Activated CD8-positive, alpha-beta memory T cell treated with anti-CD3 and anti-CD28 coated beads, Interleukin-2, amount 50 U/mL, for 1 hour (primary cell): ENCODE results near the gene ITGBL1.

Experiments
- DNase-seq: peaks from one replicate; pipeline ENCODE4 v3.0.0-alpha.2; 2020; ENCODE audit errors: extremely low read depth

Gene ITGBL1

DNA sequence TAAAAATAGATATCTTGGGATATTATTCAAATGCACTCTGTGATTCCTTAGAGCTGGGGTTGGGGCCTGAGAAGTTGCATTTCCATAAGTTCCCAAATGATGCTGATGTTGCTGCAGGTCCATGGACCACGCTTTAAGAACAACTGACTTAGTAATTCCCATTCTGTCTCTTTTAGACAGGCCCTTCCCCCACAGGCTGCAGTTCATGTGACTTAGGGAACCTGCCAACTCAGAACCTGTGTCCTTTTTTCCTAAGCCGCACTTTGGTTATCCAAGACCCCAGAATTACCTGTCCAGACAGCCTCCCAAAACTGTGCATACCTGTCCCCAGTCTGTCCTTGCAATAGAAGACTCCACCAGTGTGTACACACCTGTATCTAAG is 1.7 kb upstream of the ITGBL1 start:
- no peak for DNase-seq

DNA sequence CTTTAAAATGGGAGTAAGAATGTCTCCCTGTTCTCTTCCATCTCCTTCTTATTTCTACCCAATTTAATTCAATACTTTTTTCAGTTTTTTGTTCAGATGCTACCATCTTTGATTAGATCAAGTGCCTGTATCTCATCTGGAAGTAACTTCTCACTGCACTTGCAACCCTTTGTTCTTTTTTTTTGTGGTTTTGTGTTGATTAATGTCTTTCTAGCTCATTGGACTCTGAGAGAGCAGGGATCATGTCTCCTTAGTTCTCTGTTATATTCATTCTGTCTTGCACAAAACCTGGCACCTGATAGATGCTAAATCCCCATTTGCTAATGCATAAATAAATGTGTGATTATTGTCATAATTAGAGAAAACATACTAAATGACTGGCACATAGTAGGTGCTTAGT is 834 bp upstream of the ITGBL1 start:
- DNase-seq = no peak

DNA sequence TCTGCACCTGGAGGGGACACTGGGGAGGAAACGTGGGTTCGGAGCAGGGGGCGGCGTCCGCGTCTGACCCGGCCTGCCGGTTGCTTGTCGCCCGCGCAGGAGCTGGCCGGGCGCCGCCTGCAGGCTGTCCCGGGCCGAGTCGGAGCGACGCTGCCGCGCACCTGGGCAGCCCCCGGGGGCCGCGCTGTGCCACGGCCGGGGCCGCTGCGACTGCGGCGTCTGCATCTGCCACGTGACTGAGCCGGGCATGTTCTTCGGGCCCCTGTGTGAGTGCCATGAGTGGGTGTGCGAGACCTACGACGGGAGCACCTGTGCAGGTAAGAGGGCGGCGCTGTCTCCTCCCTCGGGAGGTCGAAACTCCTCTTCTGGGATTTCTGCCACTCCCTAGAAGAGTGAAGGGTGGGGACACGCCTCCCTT is 1.3 kb downstream of the ITGBL1 start:
- DNase-seq = no peak

DNA sequence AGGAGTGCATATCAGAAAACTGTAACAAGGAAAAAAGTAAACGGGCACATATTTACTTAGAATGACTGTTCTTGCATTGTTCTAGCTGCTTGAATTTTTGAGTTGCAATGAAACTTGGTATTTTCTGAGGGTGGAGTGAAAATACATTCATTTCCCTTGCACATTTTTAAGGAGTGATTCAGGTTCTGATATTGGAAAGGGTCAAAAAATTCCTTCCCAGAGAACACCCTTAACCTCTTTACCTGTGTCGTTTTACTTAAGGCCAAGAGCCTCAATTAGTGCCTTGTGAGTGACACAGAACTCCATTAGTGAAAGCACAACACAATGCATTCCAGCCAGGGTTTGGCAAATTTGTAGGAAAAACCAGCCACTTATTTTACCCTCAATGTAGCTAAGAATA is 2.3 kb downstream of the ITGBL1 start:
- no peak for DNase-seq

DNA sequence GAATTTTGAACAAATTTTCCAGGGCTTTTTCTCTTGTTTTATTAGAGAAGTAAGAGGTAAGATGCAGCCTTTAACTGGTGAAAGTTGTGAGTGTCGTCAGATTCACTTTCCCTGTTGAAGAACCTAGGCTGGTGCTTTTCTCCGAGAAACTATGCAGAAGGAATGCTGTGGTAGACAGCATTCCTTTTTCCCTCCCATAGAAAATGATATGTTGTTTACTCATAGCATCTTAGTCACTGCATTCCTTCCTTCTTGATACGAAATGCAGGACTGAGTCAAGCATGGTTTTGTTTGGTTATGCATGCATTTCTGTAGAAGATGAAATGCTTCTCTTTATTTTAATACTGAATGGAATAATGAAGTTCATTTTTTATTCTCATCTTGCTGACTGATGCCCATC is 3.4 kb downstream of the ITGBL1 start:
- no peak for DNase-seq

DNA sequence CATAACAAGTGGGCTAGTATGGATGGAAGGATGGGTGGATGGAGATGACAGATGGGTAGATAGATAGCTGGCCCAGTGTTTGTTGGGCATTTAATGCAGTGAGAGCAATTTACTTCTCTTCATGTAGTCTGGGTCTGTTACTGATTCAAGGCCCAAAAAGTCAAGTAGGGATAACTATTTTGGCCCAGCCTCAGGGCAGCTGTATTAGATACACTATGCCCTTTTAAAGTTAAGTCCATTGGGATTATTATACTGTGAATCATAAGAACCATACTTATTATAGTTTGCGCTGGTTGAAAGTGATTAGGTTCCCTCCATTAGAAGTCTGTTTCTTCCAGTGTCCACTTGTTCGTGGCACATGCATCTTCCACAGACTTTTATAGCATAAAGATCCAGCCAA is 4.7 kb downstream of the ITGBL1 start:
- no peak for DNase-seq

DNA sequence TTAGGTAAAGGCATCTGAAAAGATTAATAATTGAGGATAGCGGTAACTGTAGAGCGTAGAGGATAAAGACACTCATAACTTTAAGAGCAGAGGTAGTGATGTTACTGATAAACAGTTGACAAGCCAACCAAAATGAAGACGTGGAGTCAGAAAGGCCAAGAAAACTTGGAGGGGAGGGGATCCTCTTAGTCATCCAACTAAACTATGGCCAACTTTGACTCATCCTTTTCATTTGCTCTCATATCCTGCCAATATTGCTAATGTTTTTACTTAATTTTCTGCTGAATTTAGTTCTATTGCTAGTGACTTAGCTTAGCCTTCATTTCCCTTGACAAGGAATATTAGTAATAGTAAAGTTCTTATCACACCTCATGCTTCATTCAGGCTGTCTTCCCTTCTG is 13.4 kb downstream of the ITGBL1 start:
- DNase-seq = no peak

DNA sequence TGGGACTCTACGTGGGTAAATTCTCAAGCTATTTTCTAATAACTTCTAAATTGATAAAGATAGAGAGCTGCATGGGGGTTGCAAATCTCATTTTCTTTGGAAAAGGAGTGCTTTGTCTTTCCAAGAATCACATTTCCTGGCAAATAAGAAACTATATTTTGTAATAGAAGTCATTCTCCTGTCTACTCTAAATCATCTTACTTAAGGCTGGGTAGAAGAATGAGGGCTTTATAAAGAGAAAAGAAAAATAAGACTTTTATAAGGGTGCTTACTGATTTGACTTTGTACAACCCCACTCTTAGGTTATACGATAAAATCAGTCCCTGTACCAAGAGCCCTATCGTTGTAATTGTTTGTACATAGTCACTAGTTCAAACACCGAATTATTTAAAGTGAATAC is 14.9 kb downstream of the ITGBL1 start:
- no peak for DNase-seq

DNA sequence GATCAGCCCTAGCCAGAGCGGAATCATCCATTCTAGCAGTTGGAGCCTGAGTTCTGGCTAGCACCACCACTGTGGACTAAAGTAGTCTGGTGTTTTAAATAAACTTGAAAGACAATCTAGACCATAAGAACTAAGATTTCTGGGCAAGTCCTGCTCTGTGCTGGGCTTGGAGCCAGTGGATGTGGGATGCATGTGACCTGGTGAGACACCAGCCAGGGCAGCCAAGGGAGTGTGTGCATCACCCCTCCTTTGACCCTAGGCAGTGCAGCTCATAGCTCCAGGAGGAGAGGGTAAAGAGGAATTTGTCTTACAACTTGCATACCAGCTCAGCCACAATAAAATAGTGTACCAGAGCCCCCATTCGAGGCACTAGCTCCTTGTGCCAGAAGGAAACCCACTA is 21.0 kb downstream of the ITGBL1 start:
- DNase-seq = no peak

DNA sequence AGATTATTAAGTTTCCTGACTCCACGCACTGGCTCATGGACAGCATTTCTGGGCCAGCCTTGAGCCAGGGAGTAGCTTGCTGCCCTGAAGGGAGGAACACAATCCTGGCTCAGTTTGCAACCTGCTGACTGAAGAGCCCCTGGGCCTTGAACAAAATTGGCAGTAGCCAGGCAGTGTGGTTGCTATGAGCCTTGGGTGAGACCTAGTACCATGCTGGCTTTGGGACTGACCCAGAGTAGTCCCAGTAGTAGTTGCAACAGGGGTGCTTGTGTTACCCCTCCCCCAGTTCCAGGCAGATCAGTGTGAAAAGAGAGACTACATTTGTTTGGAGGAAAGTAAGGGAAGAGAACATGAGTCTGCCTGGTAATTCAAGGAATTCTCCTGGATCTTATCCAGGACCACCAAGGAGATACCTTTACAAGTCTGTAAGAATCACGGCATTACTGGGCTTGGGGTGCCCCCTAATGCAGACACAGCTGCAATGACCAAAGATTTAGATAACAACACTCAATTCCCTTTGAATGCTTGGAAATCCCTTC is 22.0 kb downstream of the ITGBL1 start:
- DNase-seq = no peak

DNA sequence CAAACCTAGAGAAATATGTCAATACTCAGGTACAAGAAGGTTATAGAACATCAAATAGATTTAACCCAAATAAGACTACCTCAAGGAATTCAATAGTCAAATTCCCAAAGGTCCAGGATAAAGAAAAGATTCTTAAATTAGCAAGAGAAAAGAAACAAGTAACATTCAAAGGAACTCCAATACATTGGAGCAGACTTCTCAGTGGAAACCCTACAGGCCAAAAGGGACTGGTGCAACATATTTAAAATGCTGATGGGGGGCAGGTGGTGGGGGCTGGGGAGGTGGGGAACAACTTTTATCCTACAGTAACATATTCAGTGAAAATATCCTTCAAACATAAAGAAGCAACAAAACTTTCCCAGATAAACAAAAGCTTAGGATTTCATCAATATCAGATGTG is 23.1 kb downstream of the ITGBL1 start:
- no peak for DNase-seq

DNA sequence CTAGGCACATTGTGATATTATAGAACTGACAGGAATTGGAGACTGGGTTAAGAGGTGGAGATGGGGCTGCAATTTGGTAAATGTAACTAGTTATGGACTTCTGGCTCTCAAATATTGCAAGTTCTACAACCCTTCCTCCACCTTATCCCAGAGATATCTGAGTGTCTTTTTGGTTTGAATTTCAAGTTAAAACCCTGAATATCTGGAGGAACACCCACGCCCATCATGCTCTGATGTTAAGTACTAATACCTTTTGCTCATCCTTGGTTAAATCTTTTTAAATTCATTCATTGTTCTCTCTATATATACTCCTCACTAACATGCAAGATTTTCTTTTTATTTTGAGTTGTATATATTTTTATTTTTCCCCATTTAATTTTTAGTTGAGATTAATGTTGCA is 28.9 kb downstream of the ITGBL1 start:
- no peak for DNase-seq

DNA sequence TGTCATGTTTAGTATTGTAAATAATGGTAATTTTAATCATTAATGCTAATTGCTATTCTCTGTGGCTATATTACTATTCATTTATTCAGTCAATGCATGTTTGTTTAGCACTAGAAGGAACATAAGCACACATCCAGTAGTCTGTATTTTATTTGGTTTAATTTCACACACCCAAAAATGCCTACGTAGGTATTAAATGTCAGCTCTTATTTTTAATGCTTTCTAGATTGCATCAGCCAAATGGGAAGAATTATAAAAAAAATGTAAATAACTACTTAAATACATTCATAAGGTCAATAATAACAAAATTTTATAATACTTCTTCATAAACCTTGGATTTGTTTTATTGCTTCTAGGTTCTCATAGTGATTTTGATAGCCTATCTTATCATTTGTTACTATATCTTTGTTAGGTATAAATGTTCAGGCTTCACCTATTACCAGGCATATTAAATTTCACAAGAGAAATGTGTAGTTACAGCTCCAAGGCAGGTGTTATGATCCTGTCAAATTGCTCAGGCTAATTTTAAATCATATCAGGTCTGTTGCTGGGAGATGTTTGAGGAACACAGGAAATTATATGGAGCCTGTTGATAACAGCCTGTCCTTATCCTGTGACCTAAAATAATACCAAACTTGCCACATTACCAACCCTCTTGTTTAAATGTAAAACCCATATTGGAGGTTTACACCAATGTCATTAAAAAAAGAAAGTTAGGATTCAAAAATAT is 34.4 kb downstream of the ITGBL1 start:
- no peak for DNase-seq

DNA sequence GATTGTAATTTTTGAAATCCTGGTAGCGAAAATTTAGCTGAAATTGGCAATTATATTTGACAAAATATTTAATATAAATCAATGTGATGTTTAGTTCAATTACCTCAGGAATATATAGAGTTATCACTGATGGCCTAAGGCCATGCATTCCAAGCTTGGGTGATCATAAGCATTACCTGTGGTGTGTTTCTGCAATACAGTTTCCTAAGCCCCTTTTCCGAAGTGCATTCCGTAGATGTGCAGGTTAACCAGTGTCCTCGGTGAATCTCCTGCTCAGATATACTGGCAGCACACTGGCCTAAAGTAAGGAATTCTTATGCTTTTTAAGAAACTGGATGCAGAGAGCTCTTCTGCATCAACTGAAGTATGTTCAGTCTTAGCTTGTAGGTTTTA is 35.0 kb downstream of the ITGBL1 start:
- no peak for DNase-seq

DNA sequence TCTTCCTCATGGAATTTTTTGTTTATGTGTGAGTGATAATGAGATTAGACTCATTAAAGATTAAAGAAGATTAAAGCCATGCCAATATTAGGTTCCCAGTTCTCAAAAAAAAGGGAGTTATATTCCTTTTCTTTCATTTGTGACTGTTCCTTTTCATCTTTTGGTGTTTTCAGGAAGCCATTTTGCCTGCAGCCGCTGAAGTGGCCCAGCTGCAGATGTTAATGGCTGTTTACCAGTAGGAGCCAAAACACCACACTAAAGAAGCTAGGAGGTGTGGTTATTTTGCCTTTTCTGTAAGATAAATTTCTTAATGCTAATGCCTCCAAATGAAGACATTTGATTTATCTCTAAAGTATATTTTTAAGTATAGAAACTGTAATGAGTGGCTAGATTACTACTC is 36.3 kb downstream of the ITGBL1 start:
- DNase-seq = no peak

DNA sequence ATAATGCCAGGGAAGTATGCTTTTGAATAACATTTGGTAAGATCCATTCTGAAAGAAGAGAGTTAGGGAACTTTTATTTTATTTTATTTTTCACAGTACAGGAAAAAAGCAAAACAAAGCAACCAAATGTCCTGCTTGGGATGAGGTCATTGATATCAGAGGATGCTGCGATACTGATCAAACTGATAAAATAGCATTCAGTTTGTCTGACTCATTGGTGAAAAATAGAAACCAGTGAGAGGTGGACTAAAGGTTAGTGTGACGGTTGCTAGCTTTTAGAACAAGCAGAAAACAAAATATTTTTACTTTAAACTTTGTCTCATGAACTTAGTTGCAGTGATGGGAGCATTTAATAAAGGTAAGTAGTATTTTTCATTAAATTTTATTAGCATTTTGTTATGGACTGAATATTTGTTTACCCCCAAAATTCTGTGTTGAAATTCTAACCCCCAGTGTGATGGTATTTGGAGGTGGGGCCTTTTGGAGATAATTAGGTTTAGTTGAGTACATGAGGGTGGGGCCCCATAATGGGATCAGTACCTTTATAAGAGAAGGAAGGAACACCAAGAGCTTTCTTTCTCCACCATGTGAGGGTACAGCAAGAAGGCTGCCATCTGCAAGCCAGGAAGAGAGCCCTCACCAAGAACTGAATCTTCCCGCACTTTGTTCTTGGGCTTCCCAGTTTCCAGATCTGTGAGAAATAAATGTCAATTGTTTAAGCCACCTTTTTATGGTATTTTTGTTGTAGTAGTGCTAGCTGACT is 37.3 kb downstream of the ITGBL1 start:
- no peak for DNase-seq

DNA sequence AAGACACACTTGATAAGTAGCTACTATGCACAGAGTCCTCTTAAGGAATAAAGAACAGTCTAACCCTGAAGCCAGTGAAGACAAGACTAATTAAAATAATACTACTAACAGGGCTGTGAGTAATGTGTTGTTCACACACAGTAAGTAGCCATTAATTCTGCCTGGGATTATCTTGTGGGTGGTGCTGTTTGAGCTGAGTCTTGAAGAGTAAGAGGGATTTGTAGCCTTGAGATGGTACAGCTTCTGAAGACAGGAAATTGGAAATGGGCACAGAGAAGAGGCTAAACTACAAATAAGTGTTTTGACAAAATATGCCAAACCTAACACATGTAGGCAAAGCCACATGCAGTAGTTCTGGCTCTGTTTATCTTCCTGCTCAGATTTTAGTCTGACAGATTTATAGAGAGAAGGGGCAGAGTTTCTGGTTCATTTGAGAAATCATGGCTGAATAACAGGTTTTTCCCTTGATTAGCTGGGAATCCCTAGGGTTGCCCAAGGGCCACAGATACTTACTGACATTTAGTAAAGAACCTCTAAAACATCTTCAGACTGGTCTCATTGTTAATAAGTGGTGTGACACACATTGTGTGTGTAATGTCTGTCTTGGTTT is 38.0 kb downstream of the ITGBL1 start:
- DNase-seq = no peak

DNA sequence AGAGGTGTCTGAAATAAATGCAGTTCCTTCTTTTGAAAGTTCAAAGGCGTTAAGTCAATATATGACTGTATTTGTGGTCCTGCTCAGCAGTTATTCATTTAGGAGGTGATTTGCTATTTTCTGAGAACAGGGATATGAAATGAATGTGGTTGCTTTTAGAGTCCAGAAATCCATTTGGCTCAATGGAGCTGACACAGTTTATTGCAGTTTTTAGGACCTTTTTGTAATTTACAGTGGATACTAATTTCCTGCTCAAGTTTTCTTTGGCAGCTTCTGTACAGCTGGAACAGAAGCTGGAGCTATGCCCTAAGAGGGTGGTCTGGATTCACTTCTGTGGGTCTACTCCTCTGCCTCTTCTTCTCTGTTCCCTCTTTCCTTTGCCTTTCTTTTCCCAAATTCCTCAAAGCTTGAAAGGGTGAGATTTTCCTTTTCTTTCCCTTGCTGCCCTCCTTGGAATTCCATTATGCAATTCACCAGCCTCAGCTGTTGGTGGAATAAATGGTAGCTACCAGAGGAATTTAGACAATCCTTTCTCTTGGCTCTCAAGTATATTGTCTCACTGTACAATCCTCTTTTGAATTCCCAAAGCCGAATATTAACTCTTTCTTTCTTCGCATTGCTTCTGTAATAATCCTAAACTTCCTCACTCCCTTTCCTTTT is 39.9 kb downstream of the ITGBL1 start:
- no peak for DNase-seq

DNA sequence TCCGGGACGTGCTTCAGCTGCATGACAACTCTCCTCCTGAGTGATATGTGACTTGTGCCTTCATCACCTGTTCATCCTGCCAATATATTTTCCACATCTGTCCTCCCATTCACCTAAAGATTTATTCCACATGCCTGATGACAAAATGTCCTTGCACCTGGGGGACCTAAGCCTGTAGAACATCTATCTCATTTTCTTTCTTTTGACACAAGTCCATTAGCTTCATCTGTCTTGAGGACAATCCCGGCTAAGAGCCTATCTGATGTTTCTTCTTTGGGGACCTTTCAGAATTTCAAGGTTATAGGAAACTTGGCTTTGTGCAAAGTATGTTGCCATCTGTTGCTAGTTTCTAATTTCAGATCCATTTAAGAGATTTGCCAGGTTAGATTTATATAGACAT is 41.1 kb downstream of the ITGBL1 start:
- no peak for DNase-seq

DNA sequence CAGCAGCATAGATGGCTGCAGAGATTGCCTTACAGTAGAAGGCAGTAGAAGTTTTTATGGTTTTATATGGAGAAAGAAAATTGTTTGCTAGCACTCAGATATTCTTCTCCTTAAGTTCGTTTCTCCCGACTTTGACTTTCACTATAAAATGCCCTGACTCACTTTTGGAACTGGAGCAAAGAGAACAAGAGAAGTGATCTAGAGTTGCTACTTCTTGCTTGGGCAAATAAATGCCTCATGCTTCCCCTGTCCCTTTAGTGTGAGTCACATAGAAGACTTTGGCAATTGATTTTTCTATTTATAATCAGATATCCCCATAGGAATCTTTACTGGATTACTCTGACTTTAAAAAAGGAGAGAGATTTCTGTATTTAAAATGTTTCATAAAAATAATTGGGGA is 46.9 kb downstream of the ITGBL1 start:
- DNase-seq = no peak

DNA sequence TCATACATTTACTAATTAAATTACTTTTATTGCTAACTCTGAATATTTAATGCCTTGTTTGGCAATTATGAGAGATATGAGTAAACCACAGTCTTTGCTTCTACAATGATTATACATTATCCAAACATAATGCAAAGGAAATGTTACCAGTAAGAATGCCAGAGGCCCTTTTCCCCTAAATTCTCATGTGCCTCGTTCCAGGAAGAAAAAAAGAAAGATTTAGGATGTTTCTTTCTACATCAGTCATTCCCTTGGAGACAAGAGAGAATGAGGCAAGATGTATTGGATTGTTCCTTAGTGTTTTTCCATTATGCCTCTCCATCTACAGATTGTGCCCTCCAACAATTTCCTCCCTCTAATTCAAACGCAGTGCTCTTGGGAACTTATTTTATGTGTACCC is 50.1 kb downstream of the ITGBL1 start:
- DNase-seq = no peak

DNA sequence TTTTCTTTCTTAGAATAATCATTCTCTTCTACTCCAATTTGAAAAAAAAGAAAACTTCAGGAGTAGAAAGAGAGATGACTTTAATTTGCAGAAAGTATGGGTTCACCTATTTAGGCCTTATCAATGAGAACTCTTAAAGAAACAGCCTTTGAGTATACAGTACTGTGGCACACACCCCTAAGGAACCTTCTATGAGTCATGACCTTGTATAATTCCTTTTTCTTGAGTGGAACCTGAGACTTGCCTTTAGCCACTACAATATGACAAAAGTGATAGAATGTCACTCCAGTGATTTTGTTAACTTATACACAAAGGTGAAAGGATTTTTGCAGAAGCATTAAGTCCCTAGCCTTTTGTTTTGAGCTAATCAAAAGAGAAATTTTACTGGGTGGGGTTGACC is 58.7 kb downstream of the ITGBL1 start:
- no peak for DNase-seq
